Measurements from ENCODE around the gene C15orf40. TPM values are rescaled to one million over a fixed set of nuclear protein-coding genes. Genes with fewer than 3 reads are reported as not detected.
"Not testable (repeated sequence)": the region's sequence is repeated elsewhere in the genome, so short reads cannot be mapped to it uniquely, and the experiment has no call there.

The C15orf40 gene
- 28.0 TPM for polyA plus RNA-seq (2013, experiment 1 of 4)
- polyA plus RNA-seq (2013, experiment 2 of 4) = 29.7 TPM
- polyA plus RNA-seq (2013, experiment 3 of 4) = 17.2 TPM
- polyA plus RNA-seq (2013, experiment 4 of 4) = 21.7 TPM

- Histone ChIP-seq H3K4me3 (ENCODE audit: insufficient read depth, low read depth, low read length) (peak within 1 kb of the TSS; percentile 97), H3K27me3 (ENCODE audit: control insufficient read depth, insufficient read depth, low read length, poor library complexity, severe bottlenecking) (no peaks in the 10 kb centered on the region), H3K27ac (ENCODE audit: insufficient read depth, low read depth, low read length, poor library complexity, severe bottlenecking) (peak within 1 kb of the TSS; percentile 57), H3K9me3 (ENCODE audit: control insufficient read depth, low read length) (no peaks in the 10 kb centered on the region), H3K4me1 (ENCODE audit: control insufficient read depth, insufficient read depth, low read length) (peaks cover 3% of the 10 kb centered on the region), H3K36me3 (ENCODE audit: control insufficient read depth, insufficient read depth, low read length) (peaks cover 11% of the 10 kb centered on the region)
- WGBS, 2 experiments = 12 to 13% methylated on average over 64 of the region's 64 CpGs
Observed at GRCh38 chr15:83011271-83012075, at the start of gene C15orf40. TSS of gene C15orf40 (minus strand) at chr15:83011639. CDS start at chr15:83011607, 32 bp downstream.

- H3K27me3 ChIP-seq (ENCODE audit: control insufficient read depth, insufficient read depth, low read length, poor library complexity, severe bottlenecking) = no peaks in the 10 kb centered on the region
- H3K36me3 ChIP-seq (ENCODE audit: control insufficient read depth, insufficient read depth, low read length) = peaks cover 5% of the 10 kb centered on the region
- 88 to 89% methylated on average over 7 of the region's 7 CpGs for WGBS, 2 experiments
- no peak overlapping the region for H3K27ac ChIP-seq (ENCODE audit: insufficient read depth, low read depth, low read length, poor library complexity, severe bottlenecking)
- H3K9me3 ChIP-seq (ENCODE audit: control insufficient read depth, low read length) = no peaks in the 10 kb centered on the region
- H3K4me3 ChIP-seq (ENCODE audit: insufficient read depth, low read depth, low read length) = no peak overlapping the region
- peaks cover 6% of the 10 kb centered on the region for H3K4me1 ChIP-seq (ENCODE audit: control insufficient read depth, insufficient read depth, low read length)
Observed at GRCh38 chr15:83057696-83058376, 46.4 kb upstream of the C15orf40 start.

- H3K4me1 ChIP-seq (ENCODE audit: control insufficient read depth, insufficient read depth, low read length) = peaks cover 3% of the 10 kb centered on the region
- no peak overlapping the region for H3K27ac ChIP-seq (ENCODE audit: insufficient read depth, low read depth, low read length, poor library complexity, severe bottlenecking)
- H3K4me3 ChIP-seq (ENCODE audit: insufficient read depth, low read depth, low read length) = no peak overlapping the region
- H3K27me3 ChIP-seq (ENCODE audit: control insufficient read depth, insufficient read depth, low read length, poor library complexity, severe bottlenecking) = no peaks in the 10 kb centered on the region
- peaks cover 5% of the 10 kb centered on the region for H3K36me3 ChIP-seq (ENCODE audit: control insufficient read depth, insufficient read depth, low read length)
- no peaks in the 10 kb centered on the region for H3K9me3 ChIP-seq (ENCODE audit: control insufficient read depth, low read length)
- WGBS, 2 experiments = 70 to 78% methylated on average over 1 of the region's 1 CpG
Observed at GRCh38 chr15:83057002-83057401, 45.6 kb upstream of the C15orf40 start.

- H3K9me3 ChIP-seq (ENCODE audit: control insufficient read depth, low read length) = no peaks in the 10 kb centered on the region
- H3K27me3 ChIP-seq (ENCODE audit: control insufficient read depth, insufficient read depth, low read length, poor library complexity, severe bottlenecking) = no peaks in the 10 kb centered on the region
- H3K4me3 ChIP-seq (ENCODE audit: insufficient read depth, low read depth, low read length) = no peak overlapping the region
- no peak overlapping the region for H3K27ac ChIP-seq (ENCODE audit: insufficient read depth, low read depth, low read length, poor library complexity, severe bottlenecking)
- peaks cover 14% of the 10 kb centered on the region for H3K36me3 ChIP-seq (ENCODE audit: control insufficient read depth, insufficient read depth, low read length)
- H3K4me1 ChIP-seq (ENCODE audit: control insufficient read depth, insufficient read depth, low read length) = no peaks in the 10 kb centered on the region
Observed at GRCh38 chr15:83053151-83053550, 41.7 kb upstream of the C15orf40 start.

- no peaks in the 10 kb centered on the region for H3K27me3 ChIP-seq (ENCODE audit: control insufficient read depth, insufficient read depth, low read length, poor library complexity, severe bottlenecking)
- H3K9me3 ChIP-seq (ENCODE audit: control insufficient read depth, low read length) = no peaks in the 10 kb centered on the region
- WGBS, 2 experiments = 91 to 100% methylated on average over 1 to 2 of the region's 3 CpGs
- H3K27ac ChIP-seq (ENCODE audit: insufficient read depth, low read depth, low read length, poor library complexity, severe bottlenecking) = no peak overlapping the region
- peaks cover 9% of the 10 kb centered on the region for H3K36me3 ChIP-seq (ENCODE audit: control insufficient read depth, insufficient read depth, low read length)
- H3K4me3 ChIP-seq (ENCODE audit: insufficient read depth, low read depth, low read length) = no peak overlapping the region
- H3K4me1 ChIP-seq (ENCODE audit: control insufficient read depth, insufficient read depth, low read length) = no peaks in the 10 kb centered on the region
Observed at GRCh38 chr15:83046558-83047127, 35.2 kb upstream of the C15orf40 start.

GRCh38 chr15:83044156-83044555 is 32.7 kb upstream of the C15orf40 start:
- WGBS, 2 experiments = 98% methylated on average over 12 of the region's 12 CpGs
- H3K27ac ChIP-seq (ENCODE audit: insufficient read depth, low read depth, low read length, poor library complexity, severe bottlenecking) = no peak overlapping the region
- no peaks in the 10 kb centered on the region for H3K9me3 ChIP-seq (ENCODE audit: control insufficient read depth, low read length)
- H3K36me3 ChIP-seq (ENCODE audit: control insufficient read depth, insufficient read depth, low read length) = peaks cover 21% of the 10 kb centered on the region
- no peaks in the 10 kb centered on the region for H3K4me1 ChIP-seq (ENCODE audit: control insufficient read depth, insufficient read depth, low read length)
- H3K27me3 ChIP-seq (ENCODE audit: control insufficient read depth, insufficient read depth, low read length, poor library complexity, severe bottlenecking) = no peaks in the 10 kb centered on the region
- H3K4me3 ChIP-seq (ENCODE audit: insufficient read depth, low read depth, low read length) = no peak overlapping the region

- Histone ChIP-seq H3K9me3 (ENCODE audit: control insufficient read depth, low read length) (no peaks in the 10 kb centered on the region), H3K4me3 (ENCODE audit: insufficient read depth, low read depth, low read length) (no peak overlapping the region), H3K36me3 (ENCODE audit: control insufficient read depth, insufficient read depth, low read length) (peaks cover 16% of the 10 kb centered on the region), H3K27ac (ENCODE audit: insufficient read depth, low read depth, low read length, poor library complexity, severe bottlenecking) (no peak overlapping the region), H3K27me3 (ENCODE audit: control insufficient read depth, insufficient read depth, low read length, poor library complexity, severe bottlenecking) (no peaks in the 10 kb centered on the region), H3K4me1 (ENCODE audit: control insufficient read depth, insufficient read depth, low read length) (no peaks in the 10 kb centered on the region)
- WGBS, 2 experiments = 73 to 84% methylated on average over 1 of the region's 1 CpG
Observed at GRCh38 chr15:83039206-83039605, 27.8 kb upstream of the C15orf40 start.

- peaks cover 18% of the 10 kb centered on the region for H3K36me3 ChIP-seq (ENCODE audit: control insufficient read depth, insufficient read depth, low read length)
Observed at GRCh38 chr15:83036253-83036652, 24.8 kb upstream of the C15orf40 start.

GRCh38 chr15:83031234-83031633 is 19.8 kb upstream of the C15orf40 start:
- H3K4me3 ChIP-seq (ENCODE audit: insufficient read depth, low read depth, low read length); H3K4me1 ChIP-seq (ENCODE audit: control insufficient read depth, insufficient read depth, low read length); H3K9me3 ChIP-seq (ENCODE audit: control insufficient read depth, low read length); H3K27me3 ChIP-seq (ENCODE audit: control insufficient read depth, insufficient read depth, low read length, poor library complexity, severe bottlenecking); H3K27ac ChIP-seq (ENCODE audit: insufficient read depth, low read depth, low read length, poor library complexity, severe bottlenecking); H3K36me3 ChIP-seq (ENCODE audit: control insufficient read depth, insufficient read depth, low read length): not testable (repeated sequence)
- WGBS, 2 experiments = 92 to 98% methylated on average over 3 to 6 of the region's 6 CpGs

More at GRCh38 chr15:83036253-83036652, 24.8 kb upstream of the C15orf40 start:
- Histone ChIP-seq H3K4me3 (ENCODE audit: insufficient read depth, low read depth, low read length) (no peak overlapping the region), H3K27ac (ENCODE audit: insufficient read depth, low read depth, low read length, poor library complexity, severe bottlenecking) (no peak overlapping the region), H3K27me3 (ENCODE audit: control insufficient read depth, insufficient read depth, low read length, poor library complexity, severe bottlenecking) (no peaks in the 10 kb centered on the region), H3K9me3 (ENCODE audit: control insufficient read depth, low read length) (no peaks in the 10 kb centered on the region), H3K4me1 (ENCODE audit: control insufficient read depth, insufficient read depth, low read length) (no peaks in the 10 kb centered on the region)
- 88 to 96% methylated on average over 6 of the region's 6 CpGs for WGBS, 2 experiments

- Histone ChIP-seq H3K27me3 (ENCODE audit: control insufficient read depth, insufficient read depth, low read length, poor library complexity, severe bottlenecking) (no peaks in the 10 kb centered on the region), H3K36me3 (ENCODE audit: control insufficient read depth, insufficient read depth, low read length) (peaks cover 3% of the 10 kb centered on the region)
- WGBS, 2 experiments = 75 to 90% methylated on average over 7 of the region's 8 CpGs
Observed at GRCh38 chr15:83030021-83030420, 18.6 kb upstream of the C15orf40 start.

More at GRCh38 chr15:83030021-83030420, 18.6 kb upstream of the C15orf40 start:
- Histone ChIP-seq H3K27ac (ENCODE audit: insufficient read depth, low read depth, low read length, poor library complexity, severe bottlenecking) (no peak overlapping the region), H3K4me3 (ENCODE audit: insufficient read depth, low read depth, low read length) (no peak overlapping the region), H3K9me3 (ENCODE audit: control insufficient read depth, low read length) (no peaks in the 10 kb centered on the region), H3K4me1 (ENCODE audit: control insufficient read depth, insufficient read depth, low read length) (no peaks in the 10 kb centered on the region)

Measured in ectodermal cell (in vitro differentiated cells).